SU-DHL-6 (cell line): ENCODE results near the gene MEOX2.

Experiments used
- H2AFZ ChIP-seq: fragments of 200-600 bp; sonication (generic); 2 replicates; pipeline ENCODE4 v1.6.1; 2014; ENCODE audit warnings: low read depth, mild to moderate bottlenecking, moderate library complexity, mixed read lengths, antibody characterized with exemption, low read length; ENCODE audit not compliant: severe bottlenecking
- H3F3A ChIP-seq: fragments of 200-600 bp; shearing (Covaris generic); 2 replicates; pipeline ENCODE4 v1.6.0; 2016; ENCODE audit warnings: antibody characterized with exemption, mild to moderate bottlenecking; ENCODE audit not compliant: insufficient read depth
- H3K27ac ChIP-seq: fragments of 200-600 bp; sonication (generic); 2 replicates; pipeline ENCODE4 v1.5.1; 2016; ENCODE audit warnings: low read depth, mild to moderate bottlenecking, low read length, moderate library complexity, mixed read lengths
- H3K27me3 ChIP-seq: fragments of 200-600 bp; sonication (generic), shearing (Covaris generic); 2 replicates; pipeline ENCODE4 v1.6.0; 2014; ENCODE audit warnings: mild to moderate bottlenecking, low read length
- H3K36me3 ChIP-seq: fragments of 200-600 bp; sonication (generic); 2 replicates; pipeline ENCODE4 v1.6.1; 2014; ENCODE audit warnings: mild to moderate bottlenecking, low read length, mixed read lengths
- H3K4me2 ChIP-seq: fragments of 300-600, 200-600 bp; shearing (Covaris generic), sonication (generic); 2 replicates; pipeline ENCODE4 v1.6.0; 2014; ENCODE audit warnings: low read length, low read depth, mild to moderate bottlenecking; ENCODE audit not compliant: poor library complexity, severe bottlenecking
- H3K4me3 ChIP-seq: fragments of 200-600 bp; sonication (generic); 2 replicates; pipeline ENCODE4 v1.5.1; 2014; ENCODE audit warnings: antibody characterized with exemption, low read length, mild to moderate bottlenecking, mixed read lengths; ENCODE audit not compliant: insufficient read depth, poor library complexity, severe bottlenecking
- H3K79me2 ChIP-seq: fragments of 200-600 bp; sonication (generic); 2 replicates; pipeline ENCODE4 v1.6.1; 2014; ENCODE audit warnings: mild to moderate bottlenecking, low read length, moderate library complexity; ENCODE audit not compliant: insufficient read depth
- H3K9ac ChIP-seq: fragments of 200-600 bp; sonication (generic); 2 replicates; pipeline ENCODE4 v1.7.0; 2014; ENCODE audit warnings: mild to moderate bottlenecking, low read length
- H3K9me2 ChIP-seq: fragments of 200-600 bp; sonication (generic); replicated peaks from 2 replicates; pipeline ENCODE4 v1.6.1; 2014; ENCODE audit warnings: low read length; ENCODE audit not compliant: insufficient read depth
- H3K9me3 ChIP-seq: fragments of 200-600 bp; sonication (generic); 2 replicates; pipeline ENCODE4 v1.6.1; 2014; ENCODE audit warnings: low read length, mixed read lengths; ENCODE audit not compliant: insufficient read depth
- H4K20me1 ChIP-seq: fragments of 200-600 bp; sonication (generic); 2 replicates; pipeline ENCODE4 v1.6.1; 2014; ENCODE audit warnings: low read depth, mild to moderate bottlenecking, antibody characterized with exemption, low read length, moderate library complexity, mixed read lengths
- CTCF ChIP-seq: fragments of 200-600 bp; sonication (generic); IDR thresholded peaks from one replicate; pipeline ENCODE4 v1.5.1; 2017; ENCODE audit warnings: antibody characterized with exemption, mild to moderate bottlenecking, low read length, moderate library complexity; ENCODE audit not compliant: insufficient read depth, poor library complexity, severe bottlenecking
- EZH2phosphoT487 ChIP-seq: fragments of 200-600 bp; sonication (generic), shearing (Covaris generic); conservative IDR thresholded peaks from 2 replicates; pipeline ENCODE4 v1.6.1; 2018; ENCODE audit warnings: mild to moderate bottlenecking, antibody characterized with exemption, low read length, moderate library complexity, mixed read lengths

The MEOX2 gene

GRCh38 chr7:15628876-15629275, 57.6 kb downstream of the MEOX2 start:
- Histone ChIP-seq H3K36me3 (no peaks in the 10 kb centered on the region), H3K79me2 (no peaks in the 10 kb centered on the region), H3K9ac (no peak overlapping the region), H3F3A (no peaks in the 10 kb centered on the region), H3K4me2 (no peak overlapping the region), H3K9me2 (no peaks in the 10 kb centered on the region; the same call in 1 of the 2 replicates), H2AFZ (no peak overlapping the region), H3K27me3 (no peaks in the 10 kb centered on the region), H3K9me3 (no peaks in the 10 kb centered on the region), H3K4me3 (no peak overlapping the region), H4K20me1 (no peaks in the 10 kb centered on the region), H3K27ac (no peak overlapping the region)
- TF ChIP-seq CTCF (no peak), EZH2phosphoT487 (no peak)

- Histone ChIP-seq H3K36me3 (no peaks in the 10 kb centered on the region), H2AFZ (no peak overlapping the region), H3K9me2 (no peaks in the 10 kb centered on the region; the same call in 1 of the 2 replicates), H3K27ac (no peak overlapping the region), H3K4me3 (no peak overlapping the region), H3K9ac (no peak overlapping the region), H3K4me2 (no peak overlapping the region), H3K79me2 (no peaks in the 10 kb centered on the region), H3F3A (no peaks in the 10 kb centered on the region), H3K9me3 (no peaks in the 10 kb centered on the region), H4K20me1 (no peaks in the 10 kb centered on the region), H3K27me3 (no peaks in the 10 kb centered on the region)
- TF ChIP-seq EZH2phosphoT487 (no peak), CTCF (no peak)
These were observed 60.4 kb downstream of the MEOX2 start for GRCh38 chr7:15626041-15626440.

- no peaks in the 10 kb centered on the region for H3K9me3 ChIP-seq
- no peak overlapping the region for H3K4me2 ChIP-seq
- H3K79me2 ChIP-seq, result no peaks in the 10 kb centered on the region
- no peak overlapping the region for H3K9ac ChIP-seq
- H3K27me3 ChIP-seq, result no peaks in the 10 kb centered on the region
- H3F3A ChIP-seq, result no peaks in the 10 kb centered on the region
- H3K4me3 ChIP-seq, result no peak overlapping the region
- no peak overlapping the region for H2AFZ ChIP-seq
- no peaks in the 10 kb centered on the region for H3K36me3 ChIP-seq
- no peaks in the 10 kb centered on the region for H4K20me1 ChIP-seq
- H3K27ac ChIP-seq, result no peak overlapping the region
- no peaks in the 10 kb centered on the region; the same call in 1 of the 2 replicates for H3K9me2 ChIP-seq
- TF ChIP-seq CTCF (no peak), EZH2phosphoT487 (no peak)
These were observed 61.0 kb downstream of the MEOX2 start for GRCh38 chr7:15625466-15625865.
